SK-N-SH treated with all-trans-retinoic acid at 6 μM for 48 hours (cell line): ENCODE measurements around the gene VHLL.

Experiments used
- ARNTL ChIP-seq: fragments of 450-650 bp; formaldehyde crosslinking; IDR thresholded peaks from 2 replicates; pipeline ENCODE4 v1.5.0; 2020; ENCODE audit warnings: low read depth, mild to moderate bottlenecking, moderate library complexity, borderline replicate concordance
- BACH2 ChIP-seq: fragments of 250-450 bp; sonication (Bioruptor Pico); IDR thresholded peaks from 2 replicates; pipeline ENCODE4 v1.9.0; 2021; ENCODE audit warnings: mild to moderate bottlenecking, borderline replicate concordance
- ESRRG ChIP-seq: fragments of 250-450 bp; sonication (Bioruptor Pico); IDR thresholded peaks from 2 replicates; pipeline ENCODE4 v1.6.1; 2021; ENCODE audit warnings: mild to moderate bottlenecking
- GLIS3 ChIP-seq: fragments of 250-450 bp; sonication (Bioruptor Pico); IDR thresholded peaks from 2 replicates; pipeline ENCODE4 v1.5.0; 2020; ENCODE audit warnings: mild to moderate bottlenecking, moderate library complexity
- RARB ChIP-seq: fragments of 250-450 bp; sonication (Bioruptor Pico); IDR thresholded peaks from 2 replicates; pipeline ENCODE4 v1.8.0; 2021; ENCODE audit warnings: mild to moderate bottlenecking, moderate library complexity
- SNAI2 ChIP-seq: fragments of 250-450 bp; sonication (Bioruptor Pico); IDR thresholded peaks from 2 replicates; pipeline ENCODE4 v1.5.0; 2020; ENCODE audit warnings: mild to moderate bottlenecking, moderate library complexity
- TCF4 ChIP-seq: fragments of 250-450 bp; sonication (Bioruptor Pico); IDR thresholded peaks from 2 replicates; pipeline ENCODE4 v1.8.0; 2021; ENCODE audit warnings: mild to moderate bottlenecking, moderate library complexity, borderline replicate concordance
- TOX ChIP-seq: fragments of 250-450 bp; sonication (Bioruptor Pico); IDR thresholded peaks from 2 replicates; pipeline ENCODE4 v1.8.0; 2021; ENCODE audit warnings: mild to moderate bottlenecking, moderate library complexity, borderline replicate concordance
- ZC3H10 ChIP-seq: fragments of 250-450 bp; sonication (Bioruptor Pico); IDR thresholded peaks from 2 replicates; pipeline ENCODE4 v1.5.1; 2021; ENCODE audit warnings: mild to moderate bottlenecking, moderate library complexity
- ZFP3 ChIP-seq: fragments of 250-450 bp; sonication (Bioruptor Pico); IDR thresholded peaks from 2 replicates; pipeline ENCODE4 v1.5.0; 2020; ENCODE audit warnings: mild to moderate bottlenecking, moderate library complexity
- ZFP30 ChIP-seq: fragments of 450-650 bp; formaldehyde crosslinking; IDR thresholded peaks from 2 replicates; pipeline ENCODE4 v1.5.0; 2022; ENCODE audit warnings: mild to moderate bottlenecking, moderate library complexity
- TF ChIP-seq, protein P1 (sequence below): fragments of 250-450 bp; sonication (Bioruptor Pico); IDR thresholded peaks from 2 replicates; pipeline ENCODE4 v1.8.0; 2020; ENCODE audit warnings: mild to moderate bottlenecking, moderate library complexity, borderline replicate concordance
- TF ChIP-seq, protein P2 (sequence below): fragments of 250-450 bp; sonication (Bioruptor Pico); IDR thresholded peaks from 2 replicates; pipeline ENCODE4 v1.8.0; 2021; ENCODE audit warnings: low read depth, mild to moderate bottlenecking, moderate library complexity, borderline replicate concordance

DNA sequence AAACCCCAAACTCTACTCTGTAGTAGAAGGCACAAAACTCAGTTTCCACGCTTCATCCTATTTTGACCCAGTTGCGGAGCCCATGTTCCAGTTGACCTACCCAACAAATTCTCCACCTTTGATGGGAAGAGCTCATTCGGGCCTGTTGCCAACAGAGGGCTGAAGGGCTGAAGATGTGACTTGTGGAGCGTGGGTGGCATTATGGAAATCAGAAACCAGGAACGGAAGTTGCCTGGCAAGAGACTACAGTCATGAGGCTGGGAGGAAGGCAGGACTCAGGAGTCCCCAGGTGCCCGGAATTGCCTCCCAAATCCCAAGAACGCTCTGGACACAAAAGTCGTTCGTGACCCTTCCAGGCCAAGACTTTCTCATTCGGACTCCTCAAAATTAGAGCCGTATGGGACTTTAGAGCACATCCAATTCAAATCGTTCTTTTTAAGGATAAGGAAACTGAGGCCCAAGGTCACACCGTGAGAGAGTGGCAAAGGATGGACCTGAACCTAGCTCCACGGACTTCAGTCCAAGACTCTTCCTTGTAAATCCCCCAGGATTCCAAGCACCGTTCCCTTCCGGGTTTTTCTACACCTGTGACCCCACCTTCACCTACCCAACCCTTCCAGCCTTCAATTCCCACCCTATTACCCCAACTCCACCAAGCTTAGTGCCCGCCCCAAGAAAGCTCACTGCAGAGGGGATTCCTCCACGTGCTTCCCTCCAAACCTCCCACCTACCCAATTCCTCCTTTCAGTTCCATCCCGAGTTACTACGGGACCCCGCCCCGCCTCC is 17.2 kb downstream of the VHLL start:
- TF ChIP-seq ARNTL (CRISPR knock-in tag) (no peak), TOX (CRISPR knock-in tag) (no peak), BACH2 (no peak), RARB (CRISPR knock-in tag) (no peak), ZFP3 (no peak), TCF4 (no peak), GLIS3 (CRISPR knock-in tag) (no peak), ESRRG (CRISPR knock-in tag) (no peak), SNAI2 (CRISPR knock-in tag) (no peak), ZC3H10 (CRISPR knock-in tag) (no peak), ZFP30 (no peak)
- TF ChIP-seq, protein P1, sequence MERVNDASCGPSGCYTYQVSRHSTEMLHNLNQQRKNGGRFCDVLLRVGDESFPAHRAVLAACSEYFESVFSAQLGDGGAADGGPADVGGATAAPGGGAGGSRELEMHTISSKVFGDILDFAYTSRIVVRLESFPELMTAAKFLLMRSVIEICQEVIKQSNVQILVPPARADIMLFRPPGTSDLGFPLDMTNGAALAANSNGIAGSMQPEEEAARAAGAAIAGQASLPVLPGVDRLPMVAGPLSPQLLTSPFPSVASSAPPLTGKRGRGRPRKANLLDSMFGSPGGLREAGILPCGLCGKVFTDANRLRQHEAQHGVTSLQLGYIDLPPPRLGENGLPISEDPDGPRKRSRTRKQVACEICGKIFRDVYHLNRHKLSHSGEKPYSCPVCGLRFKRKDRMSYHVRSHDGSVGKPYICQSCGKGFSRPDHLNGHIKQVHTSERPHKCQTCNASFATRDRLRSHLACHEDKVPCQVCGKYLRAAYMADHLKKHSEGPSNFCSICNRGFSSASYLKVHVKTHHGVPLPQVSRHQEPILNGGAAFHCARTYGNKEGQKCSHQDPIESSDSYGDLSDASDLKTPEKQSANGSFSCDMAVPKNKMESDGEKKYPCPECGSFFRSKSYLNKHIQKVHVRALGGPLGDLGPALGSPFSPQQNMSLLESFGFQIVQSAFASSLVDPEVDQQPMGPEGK (CRISPR knock-in tag), result no peak
- TF ChIP-seq, protein P2, sequence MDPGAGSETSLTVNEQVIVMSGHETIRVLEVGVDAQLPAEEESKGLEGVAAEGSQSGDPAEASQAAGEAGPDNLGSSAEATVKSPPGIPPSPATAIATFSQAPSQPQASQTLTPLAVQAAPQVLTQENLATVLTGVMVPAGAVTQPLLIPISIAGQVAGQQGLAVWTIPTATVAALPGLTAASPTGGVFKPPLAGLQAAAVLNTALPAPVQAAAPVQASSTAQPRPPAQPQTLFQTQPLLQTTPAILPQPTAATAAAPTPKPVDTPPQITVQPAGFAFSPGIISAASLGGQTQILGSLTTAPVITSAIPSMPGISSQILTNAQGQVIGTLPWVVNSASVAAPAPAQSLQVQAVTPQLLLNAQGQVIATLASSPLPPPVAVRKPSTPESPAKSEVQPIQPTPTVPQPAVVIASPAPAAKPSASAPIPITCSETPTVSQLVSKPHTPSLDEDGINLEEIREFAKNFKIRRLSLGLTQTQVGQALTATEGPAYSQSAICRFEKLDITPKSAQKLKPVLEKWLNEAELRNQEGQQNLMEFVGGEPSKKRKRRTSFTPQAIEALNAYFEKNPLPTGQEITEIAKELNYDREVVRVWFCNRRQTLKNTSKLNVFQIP (CRISPR knock-in tag), result no peak
